ENCODE data around the gene TAAR8.

- TF ChIP-seq CTCF (IDR thresholded peaks at IDR 0.05; ENCODE audit: low read length): no peak
- no peak for TF ChIP-seq EZH2 (optimal IDR thresholded peaks at IDR 0.05; ENCODE audit: low read depth, low read length)
These were observed 14.5 kb upstream of the TAAR8 start, which contains the start of gene TAAR9 for GRCh38 chr6:132537977-132538376.

Measured in MM.1S (cell line).